Measurements from ENCODE around the gene ZMAT5.

The ZMAT5 gene

GRCh38 chr22:29726512-29727130 lies 40.2 kb downstream of the ZMAT5 start:
- DNase-seq, result no peak

GRCh38 chr22:29726106-29726505 lies 40.7 kb downstream of the ZMAT5 start:
- no peak for DNase-seq

GRCh38 chr22:29724843-29725242 lies 42.0 kb downstream of the ZMAT5 start:
- no peak for DNase-seq

GRCh38 chr22:29723766-29724165 lies 43.0 kb downstream of the ZMAT5 start:
- no peak for DNase-seq

- no peak for DNase-seq
These were observed 44.2 kb downstream of the ZMAT5 start for GRCh38 chr22:29722587-29722986.

GRCh38 chr22:29722151-29722550 lies 44.7 kb downstream of the ZMAT5 start:
- DNase-seq, result no peak

GRCh38 chr22:29720811-29721323 lies 45.9 kb downstream of the ZMAT5 start:
- DNase-seq, result no peak

- no peak for DNase-seq
These were observed 46.7 kb downstream of the ZMAT5 start, which contains the start of gene CABP7 for GRCh38 chr22:29719899-29720645. TSS of gene CABP7 (plus strand) at chr22:29720003. CDS start at chr22:29720425, 422 bp downstream.

- DNase-seq, result no peak
These were observed 47.6 kb downstream of the ZMAT5 start for GRCh38 chr22:29718949-29719898.

- DNase-seq, result no peak
These were observed 49.0 kb downstream of the ZMAT5 start for GRCh38 chr22:29717789-29718188.

GRCh38 chr22:29716814-29717545 lies 49.8 kb downstream of the ZMAT5 start:
- DNase-seq, result no peak

- no peak for DNase-seq
These were observed 51.1 kb downstream of the ZMAT5 start for GRCh38 chr22:29715705-29716104.

- DNase-seq, result no peak
These were observed 51.6 kb downstream of the ZMAT5 start for GRCh38 chr22:29715240-29715639.

- no peak for DNase-seq
These were observed 53.6 kb downstream of the ZMAT5 start for GRCh38 chr22:29713156-29713727.

- DNase-seq, result no peak
These were observed 54.7 kb downstream of the ZMAT5 start for GRCh38 chr22:29712119-29712518.

- DNase-seq, result no peak
These were observed 55.7 kb downstream of the ZMAT5 start for GRCh38 chr22:29710922-29711593.

- no peak for DNase-seq
These were observed 56.6 kb downstream of the ZMAT5 start for GRCh38 chr22:29710193-29710592.

- DNase-seq, result no peak
These were observed 59.3 kb downstream of the ZMAT5 start for GRCh38 chr22:29707471-29707870.

- no peak for DNase-seq
These were observed 59.8 kb downstream of the ZMAT5 start for GRCh38 chr22:29707010-29707409.

GRCh38 chr22:29706486-29706885 lies 60.3 kb downstream of the ZMAT5 start:
- no peak for DNase-seq

GRCh38 chr22:29705651-29706050 lies 61.2 kb downstream of the ZMAT5 start:
- no peak for DNase-seq
